Right atrium auricular region (tissue), 2 donors: ENCODE results near the gene MOGAT2. TPM values are rescaled to one million over a fixed set of nuclear protein-coding genes. Genes with fewer than 3 reads are reported as not detected.

Experiments used
- DNase-seq: peaks from one replicate; pipeline ENCODE4 v3.0.0-alpha.2; 2019; ENCODE audit warnings: low spot score
- H3K27ac ChIP-seq, 2 donors: fragments of 200-600 bp; sonication (generic); 1 replicate in 1 of 2; 2 replicates in 1 of 2; pipeline ENCODE4 v1.5.1; 2016 to 2019
- H3K27me3 ChIP-seq, 2 donors: fragments of 200-600 bp; sonication (generic); one replicate each; pipeline versions ENCODE4 v1.5.1 to v1.6.0; 2017 to 2019
- H3K36me3 ChIP-seq: fragments of 200-600 bp; sonication (generic); one replicate; pipeline ENCODE4 v1.5.1; 2016
- H3K4me1 ChIP-seq, 2 donors: fragments of 200-600 bp; sonication (generic); one replicate each; pipeline versions ENCODE4 v1.5.1 to v1.6.0; 2017 to 2019
- H3K4me3 ChIP-seq, 2 donors: fragments of 200-600 bp; sonication (generic); 1 replicate in 1 of 2; 2 replicates in 1 of 2; pipeline ENCODE4 v1.5.1; 2017 to 2019; ENCODE audit warnings: mild to moderate bottlenecking in 1 of 2, moderate library complexity in 1 of 2
- H3K9me3 ChIP-seq, 2 donors: fragments of 200-600 bp; sonication (generic); one replicate each; pipeline ENCODE4 v1.5.1; 2019
- total RNA-seq, 2 donors: library from RNA; depleted of rRNA; stranded (reverse); fragments of >200 nt; gene quantifications; one replicate each; pipeline ENCODE4 v1.1.0, GENCODE V29; 2016
- TF ChIP-seq, protein P1 (sequence below), 2 donors: fragments of 200-600 bp; sonication (generic); IDR thresholded peaks; one replicate each; pipeline ENCODE4 v1.5.1; 2019; ENCODE audit warnings: antibody characterized with exemption in 2 of 2

The MOGAT2 gene
- total RNA-seq, 2 donors from 2014 or later = not detected

DNA sequence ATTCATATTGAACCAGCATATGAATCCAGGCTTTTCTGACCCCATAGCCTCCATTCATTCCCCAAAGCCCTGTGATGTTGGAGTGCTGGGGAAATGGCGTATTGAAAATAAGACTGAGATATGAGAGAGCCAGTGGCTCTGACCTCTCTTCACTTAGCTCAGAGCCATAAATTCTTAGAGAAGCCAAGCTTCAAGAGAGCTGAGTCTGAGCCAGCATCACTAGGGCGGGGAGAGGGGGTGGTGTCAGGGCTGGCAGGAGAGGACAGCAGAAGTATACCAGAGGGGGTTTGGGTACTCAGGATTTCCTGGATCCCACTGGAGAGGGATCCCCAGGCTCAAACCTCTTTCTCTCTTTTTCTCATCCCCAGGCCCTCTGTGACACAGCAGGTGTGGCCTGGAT lies 16.7 kb upstream of the MOGAT2 start:
- H3K4me3 ChIP-seq = no peak overlapping the region
- no peak for DNase-seq

DNA sequence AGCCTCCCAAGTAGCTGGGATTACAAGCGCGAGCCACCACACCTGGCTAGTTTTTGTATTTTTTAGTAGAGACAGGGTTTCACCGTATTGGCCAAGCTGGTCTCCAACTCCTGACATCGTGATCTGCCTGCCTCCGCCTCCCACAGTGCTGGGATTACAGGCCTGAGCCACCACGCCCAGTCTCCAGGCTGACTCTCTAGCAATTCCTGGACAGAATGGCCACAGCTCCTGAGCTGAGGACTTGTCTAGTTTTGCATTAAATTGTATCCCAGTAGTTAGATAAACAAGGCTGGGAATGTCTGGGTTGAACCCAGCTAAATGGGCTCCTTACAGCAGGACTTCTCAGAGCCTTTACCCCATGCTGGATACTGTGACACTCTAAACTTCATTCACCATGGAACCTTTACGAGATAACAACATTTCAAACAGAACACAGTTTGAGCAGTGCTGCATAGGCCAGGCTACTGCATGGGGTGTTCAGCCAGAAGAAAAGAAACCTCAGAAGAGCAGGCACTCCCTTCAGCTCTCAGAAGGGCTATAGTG lies 13.9 kb upstream of the MOGAT2 start:
- no peaks in the 10 kb centered on the region for H3K36me3 ChIP-seq
- TF ChIP-seq, protein P1, sequence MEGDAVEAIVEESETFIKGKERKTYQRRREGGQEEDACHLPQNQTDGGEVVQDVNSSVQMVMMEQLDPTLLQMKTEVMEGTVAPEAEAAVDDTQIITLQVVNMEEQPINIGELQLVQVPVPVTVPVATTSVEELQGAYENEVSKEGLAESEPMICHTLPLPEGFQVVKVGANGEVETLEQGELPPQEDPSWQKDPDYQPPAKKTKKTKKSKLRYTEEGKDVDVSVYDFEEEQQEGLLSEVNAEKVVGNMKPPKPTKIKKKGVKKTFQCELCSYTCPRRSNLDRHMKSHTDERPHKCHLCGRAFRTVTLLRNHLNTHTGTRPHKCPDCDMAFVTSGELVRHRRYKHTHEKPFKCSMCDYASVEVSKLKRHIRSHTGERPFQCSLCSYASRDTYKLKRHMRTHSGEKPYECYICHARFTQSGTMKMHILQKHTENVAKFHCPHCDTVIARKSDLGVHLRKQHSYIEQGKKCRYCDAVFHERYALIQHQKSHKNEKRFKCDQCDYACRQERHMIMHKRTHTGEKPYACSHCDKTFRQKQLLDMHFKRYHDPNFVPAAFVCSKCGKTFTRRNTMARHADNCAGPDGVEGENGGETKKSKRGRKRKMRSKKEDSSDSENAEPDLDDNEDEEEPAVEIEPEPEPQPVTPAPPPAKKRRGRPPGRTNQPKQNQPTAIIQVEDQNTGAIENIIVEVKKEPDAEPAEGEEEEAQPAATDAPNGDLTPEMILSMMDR (IDR thresholded peaks at IDR 0.05) = no peak

More for the DNA sequence above, 16.7 kb upstream of the MOGAT2 start:
- Histone ChIP-seq H3K9me3 (no peaks in the 10 kb centered on the region), H3K27ac (no peak overlapping the region), H3K36me3 (no peaks in the 10 kb centered on the region), H3K4me1 (peaks cover 0 to under 1% of the 10 kb centered on the region in 2 donors), H3K27me3 (no peaks in the 10 kb centered on the region)
- TF ChIP-seq, protein P1 (IDR thresholded peaks at IDR 0.05) = no peak

DNA sequence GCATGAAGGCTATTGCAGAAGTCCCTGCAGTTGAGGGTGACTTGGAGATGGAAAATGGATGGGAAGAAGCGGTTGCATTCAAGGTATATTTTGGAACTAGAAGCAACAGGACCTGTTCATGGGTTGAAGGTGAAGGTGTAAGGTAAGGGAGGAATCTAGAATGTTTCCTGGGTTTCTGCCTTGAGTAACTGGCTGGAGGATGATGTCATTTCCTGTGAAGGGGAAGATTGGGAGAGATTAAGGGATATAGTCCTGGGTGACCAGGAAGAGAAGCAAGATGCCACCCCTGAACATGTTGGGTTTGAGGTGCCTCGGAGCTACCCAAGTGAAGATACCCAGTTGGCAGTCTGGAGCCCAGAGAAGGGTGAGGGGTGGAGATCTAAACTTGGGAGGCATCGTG lies 12.1 kb upstream of the MOGAT2 start:
- Histone ChIP-seq H3K9me3 (no peaks in the 10 kb centered on the region), H3K36me3 (no peaks in the 10 kb centered on the region), H3K4me1 (peaks cover 0 to 7% of the 10 kb centered on the region in 2 donors), H3K27me3 (no peaks in the 10 kb centered on the region), H3K4me3 (no peak overlapping the region), H3K27ac (no peak overlapping the region)
- TF ChIP-seq, protein P1 (IDR thresholded peaks at IDR 0.05) = no peak
- peak; percentile 13 for DNase-seq

More for the DNA sequence above, 13.9 kb upstream of the MOGAT2 start:
- H3K27ac ChIP-seq = no peak overlapping the region
- H3K27me3 ChIP-seq = no peaks in the 10 kb centered on the region
- DNase-seq = no peak
- H3K4me3 ChIP-seq = no peak overlapping the region
- H3K4me1 ChIP-seq = peaks cover 0 to 7% of the 10 kb centered on the region in 2 donors
- no peaks in the 10 kb centered on the region for H3K9me3 ChIP-seq

DNA sequence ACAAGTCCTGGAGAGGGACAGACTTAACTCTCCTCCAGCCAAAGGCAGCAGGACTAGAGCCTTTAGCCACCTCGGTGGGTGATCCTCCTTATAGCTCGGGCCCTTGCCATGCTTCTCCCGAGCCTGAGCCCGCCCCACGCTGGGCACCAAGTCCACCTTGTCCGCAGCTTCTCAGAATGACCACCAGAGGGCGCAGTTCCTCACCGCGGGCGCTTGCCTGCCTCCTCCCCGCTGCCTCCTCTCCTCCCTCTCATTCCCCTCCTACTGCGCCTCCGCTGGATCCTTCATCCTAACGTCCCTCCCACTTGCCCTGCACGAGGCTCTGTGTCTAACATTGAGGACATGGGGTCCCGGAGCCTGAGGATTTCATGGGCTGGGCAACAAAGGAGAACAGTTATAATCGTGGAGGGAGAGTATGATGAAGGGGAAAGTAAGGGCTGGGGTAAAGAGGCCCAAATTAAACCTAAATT lies 11.3 kb upstream of the MOGAT2 start:
- H3K4me1 ChIP-seq = peaks cover 0 to 7% of the 10 kb centered on the region in 2 donors
- H3K27ac ChIP-seq = no peak overlapping the region
- H3K4me3 ChIP-seq = no peak overlapping the region
- H3K9me3 ChIP-seq = no peaks in the 10 kb centered on the region
- no peaks in the 10 kb centered on the region for H3K27me3 ChIP-seq
- no peaks in the 10 kb centered on the region for H3K36me3 ChIP-seq
- DNase-seq = peak; percentile 68
- TF ChIP-seq, protein P1 (IDR thresholded peaks at IDR 0.05) = peak; percentile 94 to 98

DNA sequence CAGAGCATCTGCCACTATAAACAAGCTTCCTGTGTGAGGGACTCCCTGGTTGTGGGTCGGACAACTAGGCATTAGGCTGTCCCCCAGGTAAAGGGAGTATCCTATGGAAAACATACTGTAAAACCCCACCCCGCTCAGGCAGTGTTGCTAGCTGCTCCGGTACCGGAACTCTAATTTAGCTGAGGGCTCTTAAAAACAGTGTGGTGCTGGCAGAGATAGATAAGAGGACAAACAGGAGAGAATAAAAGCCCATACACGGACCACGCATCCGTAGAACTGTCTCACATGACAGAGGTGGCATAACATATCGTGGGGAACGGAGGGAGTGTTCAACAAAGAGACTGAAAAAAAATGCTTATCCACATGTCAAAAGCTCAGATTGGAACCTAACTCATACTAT lies 3.4 kb upstream of the MOGAT2 start:
- Histone ChIP-seq H3K36me3 (no peaks in the 10 kb centered on the region), H3K27ac (no peak overlapping the region), H3K4me3 (no peak overlapping the region), H3K9me3 (no peaks in the 10 kb centered on the region), H3K4me1 (no peaks in the 10 kb centered on the region), H3K27me3 (no peaks in the 10 kb centered on the region)
- peak; percentile 30 for DNase-seq
- TF ChIP-seq, protein P1 (IDR thresholded peaks at IDR 0.05) = no peak

DNA sequence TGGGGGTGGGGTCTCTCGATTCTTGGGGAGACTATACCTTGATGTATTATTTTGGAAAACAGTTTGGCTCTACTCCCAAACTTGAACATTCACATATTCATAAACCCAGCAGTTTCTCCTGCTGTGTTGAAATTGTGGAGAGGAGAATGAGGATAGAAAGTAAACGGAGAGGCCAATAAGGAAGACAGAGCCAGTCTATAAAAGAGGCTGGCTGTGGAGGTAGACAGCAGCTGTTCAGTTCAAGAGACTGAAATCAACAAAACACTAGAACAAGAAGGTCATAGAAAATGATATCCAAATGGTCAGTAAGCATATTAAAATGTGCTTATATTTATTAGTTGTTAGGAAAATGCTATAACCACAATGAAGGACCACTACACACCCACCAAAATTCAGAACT lies 1.9 kb upstream of the MOGAT2 start:
- TF ChIP-seq, protein P1 (IDR thresholded peaks at IDR 0.05) = no peak
- Histone ChIP-seq H3K36me3 (no peaks in the 10 kb centered on the region), H3K27ac (no peak overlapping the region), H3K9me3 (no peaks in the 10 kb centered on the region), H3K4me3 (no peak overlapping the region), H3K27me3 (no peaks in the 10 kb centered on the region), H3K4me1 (no peaks in the 10 kb centered on the region)
- peak; percentile 5 for DNase-seq
